Activated CD4-positive, alpha-beta memory T cell treated with anti-CD3 and anti-CD28 coated beads for 36 hours (primary cell): ENCODE measurements around the gene ZMYND12. TPM values are rescaled to one million over a fixed set of nuclear protein-coding genes. Genes with fewer than 3 reads are reported as not detected.
A peak's percentile ranks its signal among the peaks of the same experiment; 100 is the strongest.
"Not testable (repeated sequence)": the region's sequence is repeated elsewhere in the genome, so short reads cannot be mapped to it uniquely, and the experiment has no call there.

Source experiments
- CTCF ChIA-PET: fragments of 350-600 bp; sonication (Branson Sonifier 250); formaldehyde crosslinking; loops from one replicate; lab custom pipeline; 2021; ENCODE audit warnings: antibody characterized with exemption, inconsistent platforms; lab: Charles Lee
- POLR2A ChIA-PET: fragments of 350-600 bp; sonication (Branson Sonifier 250); formaldehyde crosslinking; loops from one replicate; lab custom pipeline; 2021; ENCODE audit warnings: antibody characterized with exemption; lab: Charles Lee
- DNase-seq: peaks from one replicate; pipeline ENCODE4 v3.0.0-alpha.2; 2020
- H3K27ac Mint-ChIP-seq: one replicate; pipeline ENCODE4 v1.8.0; 2021; ENCODE audit warnings: mixed read lengths
- H3K27me3 Mint-ChIP-seq: one replicate; pipeline ENCODE4 v1.8.0; 2021; ENCODE audit warnings: mixed read lengths
- H3K36me3 Mint-ChIP-seq: one replicate; pipeline ENCODE4 v1.8.0; 2021; ENCODE audit warnings: mixed read lengths
- H3K4me1 Mint-ChIP-seq: one replicate; pipeline ENCODE4 v1.8.0; 2021; ENCODE audit warnings: low read depth, mixed read lengths
- H3K4me3 Mint-ChIP-seq: one replicate; pipeline ENCODE4 v1.8.0; 2021; ENCODE audit warnings: mild to moderate bottlenecking, mixed read lengths
- H3K9me3 Mint-ChIP-seq: one replicate; pipeline ENCODE4 v1.8.0; 2021; ENCODE audit warnings: mixed read lengths
- intact Hi-C: fragments of 100-400 bp; cut with micrococcal nuclease; formaldehyde crosslinking; loops from one replicate; pipeline ENCODE4 v1.15.1; 2023
- total RNA-seq, 2 experiments: library from RNA; stranded (reverse); gene quantifications; one replicate each; pipeline ENCODE4 v1.2.3, GENCODE V29; 2021

The ZMYND12 gene, protein sequence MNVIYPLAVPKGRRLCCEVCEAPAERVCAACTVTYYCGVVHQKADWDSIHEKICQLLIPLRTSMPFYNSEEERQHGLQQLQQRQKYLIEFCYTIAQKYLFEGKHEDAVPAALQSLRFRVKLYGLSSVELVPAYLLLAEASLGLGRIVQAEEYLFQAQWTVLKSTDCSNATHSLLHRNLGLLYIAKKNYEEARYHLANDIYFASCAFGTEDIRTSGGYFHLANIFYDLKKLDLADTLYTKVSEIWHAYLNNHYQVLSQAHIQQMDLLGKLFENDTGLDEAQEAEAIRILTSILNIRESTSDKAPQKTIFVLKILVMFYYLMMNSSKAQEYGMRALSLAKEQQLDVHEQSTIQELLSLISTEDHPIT
- total RNA-seq: 1 to 10 TPM in 1 of 2 experiments, under 1 TPM in 1; 0.97 to 1.3 TPM

DNA sequence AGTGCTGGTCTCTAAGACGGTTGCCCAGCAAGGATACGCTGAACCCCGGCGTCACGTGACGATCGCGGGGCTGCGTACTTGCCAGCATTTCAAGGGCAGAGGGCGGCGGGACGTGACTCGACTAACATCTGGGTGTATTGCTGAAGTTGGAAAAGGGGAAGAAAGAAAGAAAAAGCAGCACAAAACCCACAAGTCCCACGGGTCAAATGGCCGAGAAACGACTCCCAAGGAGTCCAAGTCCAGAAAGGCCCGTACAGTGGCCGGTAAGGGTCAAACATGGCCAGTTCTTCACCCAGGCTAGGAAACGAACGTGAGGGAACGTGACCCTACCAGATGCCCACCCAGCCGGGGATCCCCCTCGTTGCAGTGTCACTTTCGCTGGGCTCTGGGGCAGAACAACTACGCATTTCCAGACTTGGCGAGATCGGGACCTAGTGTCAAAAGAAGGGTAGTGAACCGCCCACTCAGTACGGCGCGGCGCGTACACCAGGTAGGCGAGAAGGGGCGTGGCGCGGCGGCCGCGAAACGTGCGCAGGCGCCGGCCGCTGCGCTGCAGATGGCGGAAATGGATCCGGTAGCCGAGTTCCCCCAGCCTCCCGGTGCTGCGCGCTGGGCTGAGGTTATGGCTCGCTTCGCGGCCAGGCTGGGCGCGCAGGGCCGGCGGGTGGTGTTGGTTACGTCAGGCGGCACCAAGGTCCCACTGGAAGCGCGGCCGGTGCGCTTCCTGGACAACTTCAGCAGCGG, at the start of gene ZMYND12, which contains the start of gene PPCS:
Gene ZMYND12 (minus strand): TSS at position 13 of the 744 bp plus-strand sequence. CDS start 25 bp downstream, outside the sequence.
Gene PPCS (plus strand): TSS at position 534 of the 744 bp plus-strand sequence. CDS start 23 bp downstream, at position 557.
- H3K27ac Mint-ChIP-seq: peak within 1 kb of the TSS; percentile 91
- intact Hi-C loops: loop anchor here (1.0 to 5.0 kb wide), 4 partner anchors 8 to 311 kb away; partner anchors contain the start of genes C1orf50, FOXJ3 and P3H1
- H3K9me3 Mint-ChIP-seq: no peaks in the 10 kb centered on the region
- DNase-seq: peak; percentile 95
- H3K4me1 Mint-ChIP-seq: peaks cover 23% of the 10 kb centered on the region
- peaks cover 24% of the 10 kb centered on the region for H3K36me3 Mint-ChIP-seq
- no peaks in the 10 kb centered on the region for H3K27me3 Mint-ChIP-seq
- POLR2A ChIA-PET: interaction anchor here (0.9 kb wide), 1 partner anchor 118 kb away, joined by 3 read pairs; no protein-coding TSS in a partner anchor
- CTCF ChIA-PET: no interaction called here
- H3K4me3 Mint-ChIP-seq: peak within 1 kb of the TSS; percentile 79

DNA sequence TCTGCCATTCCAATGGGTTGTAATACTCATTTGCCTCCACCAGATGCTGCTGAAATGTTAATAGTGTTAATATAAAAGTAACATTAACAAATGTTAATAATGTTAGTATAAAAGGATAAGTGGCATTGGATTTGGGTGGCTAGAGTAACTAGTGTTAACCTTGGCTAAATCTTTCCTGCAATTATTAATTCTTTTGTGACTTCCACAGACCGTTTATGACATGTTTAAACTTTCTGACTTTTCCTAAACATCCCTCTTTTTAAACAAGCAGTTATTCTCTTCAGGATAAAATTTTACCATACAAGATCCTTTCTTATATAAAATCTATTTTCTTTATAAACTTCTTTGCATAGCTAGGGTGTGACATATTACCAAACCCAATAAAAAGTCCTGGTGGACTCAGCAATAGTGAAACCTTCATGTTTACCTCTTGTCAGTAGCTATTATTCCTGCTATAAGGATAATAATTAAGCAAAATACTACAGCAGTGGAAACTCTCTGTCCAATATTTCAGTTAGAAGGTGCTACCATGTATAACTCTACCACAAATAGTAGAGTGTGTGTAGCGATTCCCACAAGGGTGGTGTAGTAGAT, 48.8 kb upstream of the ZMYND12 start:
- Mint-ChIP-seq H3K27ac (no peak overlapping the region), H3K4me1 (no peaks in the 10 kb centered on the region), H3K9me3 (peaks cover 51% of the 10 kb centered on the region), H3K4me3 (no peak overlapping the region), H3K36me3 (peaks cover 45% of the 10 kb centered on the region), H3K27me3 (no peaks in the 10 kb centered on the region)
- ChIA-PET POLR2A (no interaction called here), CTCF (no interaction called here)
- no peak for DNase-seq
- intact Hi-C loops: no loop called here

DNA sequence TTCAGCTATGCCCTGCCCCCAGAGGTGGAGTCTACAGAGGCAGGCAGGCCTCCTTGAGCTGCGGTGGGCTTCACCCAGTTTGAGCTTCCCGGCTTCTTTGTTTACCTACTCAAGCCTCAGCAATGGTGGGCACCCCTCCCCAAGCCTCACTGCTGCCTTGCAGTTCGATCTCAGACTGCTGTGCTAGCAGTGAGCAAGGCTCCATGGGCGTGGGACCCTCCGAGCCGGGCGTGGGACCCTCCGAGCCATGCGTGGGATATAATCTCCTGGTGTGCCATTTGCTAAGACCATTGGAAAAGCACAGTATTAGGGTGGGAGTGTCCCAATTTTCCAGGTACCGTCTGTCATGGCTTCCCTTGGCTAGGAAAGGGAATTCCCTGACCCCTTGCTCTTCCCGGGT, 46.2 kb upstream of the ZMYND12 start:
- CTCF ChIA-PET, intact Hi-C loops: not testable (repeated sequence)

DNA sequence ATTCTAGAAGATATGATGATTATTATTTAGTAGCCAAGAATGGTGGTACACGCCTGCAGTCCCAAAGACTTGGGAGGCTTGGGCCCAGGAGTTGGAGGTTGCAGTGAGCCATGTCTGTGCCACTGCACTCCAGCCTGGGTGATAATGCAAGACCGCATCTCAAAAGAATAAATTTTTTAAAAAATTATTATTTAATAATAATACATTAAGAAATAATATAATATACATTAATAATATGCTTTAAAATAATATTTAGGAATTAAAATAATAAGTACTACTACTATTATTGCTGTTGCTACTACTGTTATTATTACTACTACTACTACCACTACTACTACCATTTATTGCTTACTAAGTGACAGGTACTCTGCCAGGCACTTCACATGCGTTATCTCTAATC, 34.4 kb upstream of the ZMYND12 start:
- Mint-ChIP-seq H3K36me3 (peaks cover 10% of the 10 kb centered on the region), H3K9me3 (peaks cover 4% of the 10 kb centered on the region), H3K4me3 (no peak overlapping the region), H3K4me1 (no peaks in the 10 kb centered on the region), H3K27ac (no peak overlapping the region), H3K27me3 (no peaks in the 10 kb centered on the region)
- DNase-seq: no peak
- CTCF ChIA-PET: no interaction called here
- POLR2A ChIA-PET: no interaction called here
- intact Hi-C loops: no loop called here

More for the DNA sequence above, 46.2 kb upstream of the ZMYND12 start:
- Mint-ChIP-seq H3K36me3 (peaks cover 34% of the 10 kb centered on the region), H3K9me3 (peaks cover 43% of the 10 kb centered on the region)
- DNase-seq, H3K27ac Mint-ChIP-seq, H3K4me1 Mint-ChIP-seq, H3K4me3 Mint-ChIP-seq, POLR2A ChIA-PET, H3K27me3 Mint-ChIP-seq: not testable (repeated sequence)

DNA sequence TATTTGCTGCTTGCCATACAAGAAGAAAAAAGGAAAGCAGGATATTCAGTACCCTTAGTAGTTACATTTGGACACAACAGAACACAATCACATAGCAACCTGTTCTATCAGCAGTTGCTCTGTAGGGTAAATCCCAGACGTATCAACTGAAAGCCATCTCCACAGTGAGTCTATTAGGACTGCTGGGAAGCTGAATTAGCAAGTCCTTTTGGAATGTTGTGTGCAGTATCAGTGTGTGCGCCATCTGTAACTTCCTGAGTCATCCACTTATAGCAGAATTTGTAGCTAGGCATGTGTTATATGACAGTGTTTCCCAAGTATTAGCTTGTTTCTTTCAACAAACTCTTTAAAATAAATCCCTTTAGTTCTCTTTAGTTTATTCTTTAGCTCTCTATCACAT, 28.6 kb upstream of the ZMYND12 start:
- Mint-ChIP-seq H3K4me3 (no peak overlapping the region), H3K9me3 (no peaks in the 10 kb centered on the region), H3K27me3 (no peaks in the 10 kb centered on the region), H3K36me3 (no peaks in the 10 kb centered on the region), H3K4me1 (no peaks in the 10 kb centered on the region), H3K27ac (no peak overlapping the region)
- intact Hi-C loops: no loop called here
- ChIA-PET CTCF (no interaction called here), POLR2A (no interaction called here)
- DNase-seq: no peak

DNA sequence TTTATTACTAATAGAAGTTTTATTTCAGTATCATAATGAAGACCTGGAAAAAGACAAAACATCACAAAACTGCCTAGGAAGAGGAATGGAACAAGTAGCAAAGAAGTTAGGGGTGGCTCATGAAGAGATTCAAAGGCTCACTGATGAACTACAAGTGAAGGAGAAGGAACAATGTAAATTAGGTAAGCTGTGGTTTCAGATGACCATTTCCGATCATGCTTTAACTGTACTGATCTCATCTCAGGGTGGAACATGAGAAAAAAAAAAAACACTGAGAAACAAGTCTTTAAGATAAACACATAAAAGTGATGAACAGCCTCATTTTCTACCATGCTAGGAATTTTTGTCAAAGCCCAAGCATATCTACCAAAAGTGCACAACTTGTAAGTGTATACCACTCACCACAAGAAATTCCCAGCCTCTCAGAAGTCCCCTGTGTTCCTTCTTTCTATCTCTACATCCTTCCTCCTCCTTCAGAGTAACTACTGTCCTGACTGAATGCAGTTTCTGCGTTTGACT, 26.9 kb upstream of the ZMYND12 start:
- no peak overlapping the region for H3K27ac Mint-ChIP-seq
- DNase-seq: no peak
- H3K4me3 Mint-ChIP-seq: no peak overlapping the region
- ChIA-PET CTCF (no interaction called here), POLR2A (no interaction called here)
- no peaks in the 10 kb centered on the region for H3K9me3 Mint-ChIP-seq
- no peaks in the 10 kb centered on the region for H3K27me3 Mint-ChIP-seq
- H3K4me1 Mint-ChIP-seq: no peaks in the 10 kb centered on the region
- no peaks in the 10 kb centered on the region for H3K36me3 Mint-ChIP-seq
- intact Hi-C loops: no loop called here

DNA sequence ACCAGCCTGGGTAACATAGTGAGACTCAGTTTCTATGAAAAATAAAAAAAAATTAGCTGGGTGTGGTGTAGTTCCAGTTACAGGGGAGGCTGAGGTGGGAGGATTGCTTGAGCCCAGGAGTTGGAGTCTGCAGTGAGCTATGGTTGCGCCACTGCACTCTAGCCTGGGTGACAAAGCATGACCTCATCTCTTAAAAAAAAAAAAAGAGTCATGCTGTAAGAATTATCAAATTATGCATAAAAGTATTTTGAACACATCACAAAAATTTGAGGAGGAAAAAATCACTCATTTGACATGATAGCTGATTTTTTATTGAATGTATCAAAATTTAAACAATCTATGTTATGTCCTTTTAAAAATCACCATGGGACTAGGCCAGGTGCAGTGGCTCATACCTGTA, 25.1 kb upstream of the ZMYND12 start:
- H3K4me1 Mint-ChIP-seq: no peaks in the 10 kb centered on the region
- ChIA-PET CTCF (interaction anchor here (0.6 kb wide), 1 partner anchor 123 kb away, joined by 3 read pairs; no protein-coding TSS in a partner anchor), POLR2A (no interaction called here)
- H3K27me3 Mint-ChIP-seq: no peaks in the 10 kb centered on the region
- no peaks in the 10 kb centered on the region for H3K9me3 Mint-ChIP-seq
- H3K36me3 Mint-ChIP-seq: no peaks in the 10 kb centered on the region
- no peak for DNase-seq
- no peak overlapping the region for H3K4me3 Mint-ChIP-seq
- intact Hi-C loops: no loop called here
- H3K27ac Mint-ChIP-seq: no peak overlapping the region

DNA sequence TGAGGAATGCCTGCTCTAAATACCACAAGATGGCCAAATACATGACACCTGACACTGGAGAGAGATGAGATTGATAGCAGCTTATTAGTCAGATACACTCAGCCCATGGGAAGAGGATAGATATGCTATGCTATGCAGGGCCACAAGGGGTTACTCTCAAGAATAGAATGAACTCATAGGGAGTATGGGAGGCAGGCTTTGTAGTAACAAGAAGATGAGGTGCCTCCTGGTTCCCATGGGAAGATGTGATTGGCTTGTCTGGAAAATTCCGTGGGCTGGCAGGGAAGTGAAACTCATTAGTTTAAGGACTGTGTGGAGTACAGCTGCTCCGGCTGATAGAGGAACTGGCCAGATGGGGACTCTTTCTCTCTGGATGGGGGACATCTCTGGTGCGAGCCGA, 23.8 kb upstream of the ZMYND12 start:
- Mint-ChIP-seq H3K27me3 (no peaks in the 10 kb centered on the region), H3K36me3 (no peaks in the 10 kb centered on the region), H3K9me3 (no peaks in the 10 kb centered on the region), H3K4me3 (no peak overlapping the region), H3K4me1 (no peaks in the 10 kb centered on the region), H3K27ac (no peak overlapping the region)
- no peak for DNase-seq
- POLR2A ChIA-PET: no interaction called here
- intact Hi-C loops: no loop called here
- CTCF ChIA-PET: no interaction called here

DNA sequence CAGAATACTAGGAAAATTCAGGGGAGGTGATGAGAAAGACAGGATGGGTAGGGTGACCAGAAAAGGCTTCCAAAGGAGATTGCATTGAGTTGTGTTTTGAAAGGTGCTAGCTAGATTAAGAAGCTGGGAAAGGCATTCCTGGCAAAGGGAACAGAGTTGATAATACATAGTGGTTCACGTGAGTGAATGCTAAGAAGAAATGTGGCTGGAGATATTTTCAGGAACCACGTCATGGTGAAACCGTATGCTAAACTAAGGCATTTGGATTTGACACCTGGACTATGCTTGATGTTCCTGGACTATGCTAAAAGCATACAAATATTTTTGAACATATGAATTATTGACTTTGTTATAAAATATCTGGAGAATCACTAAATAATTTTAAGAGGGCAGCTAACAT, 22.0 kb upstream of the ZMYND12 start:
- Mint-ChIP-seq H3K4me1 (no peaks in the 10 kb centered on the region), H3K27me3 (no peaks in the 10 kb centered on the region), H3K9me3 (no peaks in the 10 kb centered on the region), H3K36me3 (no peaks in the 10 kb centered on the region), H3K27ac (no peak overlapping the region), H3K4me3 (no peak overlapping the region)
- ChIA-PET CTCF (no interaction called here), POLR2A (no interaction called here)
- DNase-seq: no peak
- intact Hi-C loops: no loop called here

DNA sequence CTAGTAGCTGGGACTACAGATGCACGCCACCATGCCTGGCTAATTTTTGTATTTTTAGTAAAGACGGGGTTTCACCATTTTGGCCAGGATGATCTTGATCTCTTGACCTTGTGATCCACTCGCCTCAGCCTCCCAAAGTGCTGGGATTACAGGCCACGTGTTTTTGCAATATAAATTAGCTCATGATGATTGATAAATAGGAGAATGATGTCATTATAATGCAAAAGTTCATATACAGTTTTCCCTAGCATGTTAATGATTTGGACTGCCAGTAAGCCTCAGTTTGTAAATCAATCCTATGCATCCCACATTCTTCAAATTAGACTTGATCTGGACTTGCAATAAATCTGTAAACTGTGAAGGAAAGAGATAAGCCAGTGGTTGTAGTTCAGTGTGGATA, 21.5 kb upstream of the ZMYND12 start:
- DNase-seq, POLR2A ChIA-PET, H3K27me3 Mint-ChIP-seq, H3K36me3 Mint-ChIP-seq, H3K4me1 Mint-ChIP-seq, intact Hi-C loops, H3K27ac Mint-ChIP-seq, H3K9me3 Mint-ChIP-seq, H3K4me3 Mint-ChIP-seq, CTCF ChIA-PET: not testable (repeated sequence)

DNA sequence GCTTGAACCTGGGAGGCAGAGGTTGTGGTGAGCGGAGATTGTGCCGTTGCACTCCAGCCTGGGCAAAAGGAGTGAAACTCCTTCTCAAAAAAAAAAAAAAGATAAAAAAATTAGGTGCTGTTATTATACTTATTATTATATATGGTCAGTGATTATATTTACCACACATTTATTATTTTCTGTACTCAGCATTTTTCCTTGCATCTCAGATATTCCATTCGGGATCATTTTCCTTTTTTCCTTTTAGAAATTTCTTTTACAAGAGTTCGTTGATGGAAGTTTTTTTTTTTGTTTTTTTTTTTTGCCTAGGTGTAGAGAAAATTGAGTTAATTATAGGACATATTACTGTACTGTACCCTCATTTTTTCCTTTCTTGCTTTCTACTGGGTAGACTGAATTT, 20.8 kb upstream of the ZMYND12 start:
- no peak overlapping the region for H3K27ac Mint-ChIP-seq
- no peak overlapping the region for H3K4me3 Mint-ChIP-seq
- no peaks in the 10 kb centered on the region for H3K36me3 Mint-ChIP-seq
- ChIA-PET CTCF (no interaction called here), POLR2A (no interaction called here)
- intact Hi-C loops: no loop called here
- H3K9me3 Mint-ChIP-seq: no peaks in the 10 kb centered on the region
- no peaks in the 10 kb centered on the region for H3K4me1 Mint-ChIP-seq
- no peak for DNase-seq
- H3K27me3 Mint-ChIP-seq: no peaks in the 10 kb centered on the region

DNA sequence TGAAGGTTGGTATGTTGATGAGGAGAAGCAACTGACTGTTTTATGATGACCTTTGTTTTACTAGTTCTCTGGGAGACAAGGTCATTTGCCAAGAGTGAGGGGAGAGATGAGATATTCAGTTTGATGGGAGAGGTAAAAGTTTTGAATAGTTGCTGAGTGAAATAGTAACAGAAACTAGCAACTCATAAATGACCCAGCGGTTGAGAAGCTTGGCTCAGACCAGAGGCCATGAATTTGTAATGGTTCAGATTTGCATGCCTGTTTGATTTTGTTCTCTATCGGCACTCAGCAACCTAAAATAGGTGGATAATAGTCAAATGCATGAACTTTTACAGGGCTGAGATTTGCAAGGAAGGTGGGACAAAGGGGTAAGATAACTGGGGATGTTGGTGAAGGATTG, 13.9 kb upstream of the ZMYND12 start:
- Mint-ChIP-seq H3K4me3 (no peak overlapping the region), H3K36me3 (no peaks in the 10 kb centered on the region), H3K9me3 (no peaks in the 10 kb centered on the region), H3K4me1 (no peaks in the 10 kb centered on the region), H3K27ac (no peak overlapping the region), H3K27me3 (no peaks in the 10 kb centered on the region)
- POLR2A ChIA-PET: no interaction called here
- CTCF ChIA-PET: no interaction called here
- no peak for DNase-seq
- intact Hi-C loops: no loop called here
